ENCODE data around the gene CHRNA4.

GRCh38 chr20:63303095-63303666 is 58.0 kb downstream of the CHRNA4 start:
- TF ChIP-seq EZH2 (IDR thresholded peaks at IDR 0.05; ENCODE audit: low read length) = no peak
- TF ChIP-seq CTCF (optimal IDR thresholded peaks at IDR 0.05 in 1 of 3, IDR thresholded peaks at IDR 0.05 in 1 of 3, conservative IDR thresholded peaks at IDR 0.05 in 1 of 3; ENCODE audit: extremely low read depth in 1 of 3, insufficient read depth in 2 of 3, low read length in 3 of 3) = no peak
